DMS79 treated with DMSO at 0.1 percent for 48 hours (cell line): ENCODE results near the gene FRAT1.

Source experiments
- DNase-seq: peaks from one replicate; lab custom pipeline; 2025; lab: John Stamatoyannopoulos, UW

The FRAT1 gene

DNA sequence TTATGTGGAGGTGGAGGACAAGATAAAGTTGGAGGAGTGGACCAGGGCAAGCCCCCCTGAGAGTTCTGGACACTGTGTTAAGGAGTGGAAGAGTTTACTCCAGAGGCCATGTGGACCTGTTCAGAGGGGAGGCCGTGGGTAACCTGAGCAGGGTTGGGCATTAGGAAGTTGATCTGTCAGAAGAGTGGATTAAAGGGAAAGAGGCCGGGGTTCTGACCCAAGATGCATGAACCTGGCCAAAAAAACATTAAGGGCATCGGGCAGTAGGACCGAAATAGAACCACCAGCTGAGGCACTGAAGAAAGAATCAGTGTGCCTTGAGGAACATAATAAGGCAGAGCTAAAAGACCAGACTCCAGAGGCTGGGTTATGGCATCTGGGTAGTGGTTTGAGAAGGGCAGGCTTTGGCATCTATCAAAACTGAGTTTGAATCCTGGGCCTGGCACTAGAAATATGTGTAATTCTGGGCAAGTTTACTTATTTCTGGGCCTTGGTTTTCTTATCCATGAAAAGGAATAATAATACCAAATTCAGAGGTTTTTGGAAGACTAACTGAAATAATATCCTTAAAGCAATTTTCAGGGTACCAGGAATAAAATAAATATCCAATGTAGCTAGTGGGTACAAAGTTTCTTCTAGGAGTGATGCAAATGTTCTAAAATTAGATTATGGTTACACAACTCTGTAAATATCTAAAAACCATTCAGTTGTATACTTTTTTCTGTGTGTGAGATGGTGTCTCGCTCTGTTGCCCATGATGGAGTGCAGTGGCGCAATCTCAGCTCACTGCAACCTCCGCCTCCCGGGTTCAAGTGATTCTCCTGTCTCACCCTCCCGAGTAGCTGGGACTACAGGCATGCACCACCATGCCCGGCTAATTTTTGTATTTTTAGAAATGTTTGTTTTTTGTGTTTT is 10.9 kb upstream of the FRAT1 start:
- no peak for DNase-seq

DNA sequence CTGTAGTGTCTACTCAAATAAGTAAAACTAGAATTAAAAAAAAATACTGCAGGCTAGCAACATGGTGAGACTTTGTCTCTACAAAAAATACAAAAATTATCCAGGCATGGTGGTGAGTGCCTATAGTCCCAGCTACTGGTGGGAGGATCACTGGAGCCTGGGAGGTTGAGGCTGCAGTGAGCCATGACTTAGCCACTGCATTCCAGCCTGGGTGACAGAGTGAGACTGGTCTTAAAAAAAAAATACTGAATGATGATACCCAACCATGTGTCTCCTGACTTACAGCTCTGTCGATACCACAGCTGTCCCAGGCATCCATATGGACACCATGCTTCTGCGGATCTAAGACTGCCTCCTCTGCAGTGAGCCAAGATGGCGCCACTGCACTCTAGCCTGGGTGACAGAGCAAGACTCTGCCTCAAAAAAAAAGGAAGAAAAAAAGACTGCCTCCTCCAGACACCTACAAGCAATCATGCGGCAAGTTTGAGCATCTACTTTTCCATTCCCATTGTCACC is 7.9 kb upstream of the FRAT1 start:
- no peak for DNase-seq

DNA sequence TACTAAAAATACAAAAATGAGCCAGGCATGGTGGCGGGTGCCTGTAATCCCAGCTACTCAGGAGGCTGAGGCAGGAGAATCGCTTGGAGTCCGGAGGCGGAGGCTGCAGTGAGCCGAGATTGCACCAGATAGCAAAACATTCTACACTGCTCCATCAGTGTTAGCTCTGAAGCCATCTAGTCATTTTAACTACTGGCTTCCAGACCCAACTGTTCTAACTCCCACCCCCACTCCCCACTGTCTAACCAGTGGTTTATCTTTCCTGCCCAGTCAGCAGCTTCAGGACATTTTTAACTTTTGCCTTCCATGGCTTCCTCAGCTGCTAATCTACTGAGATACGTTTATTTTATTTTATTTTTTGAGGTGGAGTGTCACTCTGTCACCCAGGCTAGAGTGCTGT is 6.2 kb upstream of the FRAT1 start:
- DNase-seq = no peak

DNA sequence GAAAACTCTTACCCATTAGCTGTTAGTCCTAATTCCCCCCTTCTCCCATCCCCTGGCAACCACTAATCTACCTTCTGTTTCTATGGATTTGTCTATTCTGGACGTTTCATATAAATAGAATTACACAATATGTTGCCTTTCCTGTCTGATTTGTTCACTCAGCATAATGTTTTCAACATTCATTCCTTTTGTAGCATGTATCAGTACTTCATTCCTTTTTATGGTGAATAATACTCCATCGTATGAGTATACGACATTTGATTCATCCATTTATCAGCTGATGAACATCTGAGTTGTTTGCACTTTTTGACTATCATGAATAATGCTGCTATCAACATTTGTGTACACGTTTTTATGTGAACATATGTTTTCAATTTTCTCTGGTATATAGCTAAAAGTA is 4.4 kb upstream of the FRAT1 start:
- DNase-seq = no peak

DNA sequence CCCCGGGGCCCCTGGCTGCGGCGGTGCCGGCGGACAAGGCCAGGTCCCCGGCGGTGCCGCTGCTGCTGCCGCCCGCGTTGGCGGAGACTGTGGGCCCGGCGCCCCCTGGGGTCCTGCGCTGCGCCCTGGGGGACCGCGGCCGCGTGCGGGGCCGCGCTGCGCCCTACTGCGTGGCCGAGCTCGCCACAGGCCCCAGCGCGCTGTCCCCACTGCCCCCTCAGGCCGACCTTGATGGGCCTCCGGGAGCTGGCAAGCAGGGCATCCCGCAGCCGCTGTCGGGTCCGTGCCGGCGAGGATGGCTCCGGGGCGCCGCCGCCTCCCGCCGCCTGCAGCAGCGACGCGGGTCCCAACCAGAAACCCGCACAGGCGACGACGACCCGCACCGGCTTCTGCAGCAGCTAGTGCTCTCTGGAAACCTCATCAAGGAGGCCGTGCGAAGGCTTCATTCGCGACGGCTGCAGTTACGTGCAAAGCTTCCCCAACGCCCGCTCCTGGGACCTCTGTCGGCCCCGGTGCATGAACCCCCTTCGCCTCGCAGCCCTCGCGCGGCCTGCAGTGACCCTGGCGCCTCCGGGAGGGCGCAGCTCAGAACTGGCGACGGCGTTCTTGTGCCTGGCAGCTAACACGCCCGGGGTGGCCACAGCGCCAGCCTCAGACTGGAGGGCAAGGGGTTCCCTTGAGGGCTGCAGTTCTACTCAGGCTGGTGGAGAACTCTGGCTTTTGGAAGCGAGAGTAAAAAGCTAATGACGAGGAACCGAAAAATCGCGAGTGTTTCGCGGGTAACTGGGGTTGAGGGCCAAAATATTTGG is 804 bp downstream of the FRAT1 start:
- DNase-seq = no peak

DNA sequence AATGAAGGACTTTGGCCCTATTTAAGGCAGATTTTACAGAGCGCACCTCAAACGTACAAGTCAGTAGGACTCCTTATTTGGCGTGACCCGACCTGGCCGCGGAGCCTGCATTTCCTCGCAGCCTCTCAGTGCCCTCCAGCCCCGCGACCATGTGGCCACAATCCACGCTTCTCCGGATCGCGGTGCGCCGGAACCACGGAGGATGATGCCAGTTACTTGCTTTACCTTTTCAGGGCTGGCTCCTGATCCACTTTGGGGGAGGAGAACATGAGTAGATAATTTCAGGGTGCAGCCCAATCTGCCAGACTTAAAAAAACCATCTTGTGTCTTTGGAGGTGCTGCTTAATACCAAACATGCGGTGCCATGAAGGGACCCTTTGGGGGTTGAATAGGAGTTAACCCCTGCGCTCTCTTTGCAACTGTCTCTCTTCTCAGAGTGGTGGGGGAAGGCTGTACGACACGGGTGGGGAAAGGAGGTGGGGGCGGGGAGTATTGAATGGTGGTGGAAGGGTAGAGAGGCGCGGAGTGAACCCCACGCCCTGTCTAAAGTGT is 1.5 kb downstream of the FRAT1 start:
- no peak for DNase-seq

DNA sequence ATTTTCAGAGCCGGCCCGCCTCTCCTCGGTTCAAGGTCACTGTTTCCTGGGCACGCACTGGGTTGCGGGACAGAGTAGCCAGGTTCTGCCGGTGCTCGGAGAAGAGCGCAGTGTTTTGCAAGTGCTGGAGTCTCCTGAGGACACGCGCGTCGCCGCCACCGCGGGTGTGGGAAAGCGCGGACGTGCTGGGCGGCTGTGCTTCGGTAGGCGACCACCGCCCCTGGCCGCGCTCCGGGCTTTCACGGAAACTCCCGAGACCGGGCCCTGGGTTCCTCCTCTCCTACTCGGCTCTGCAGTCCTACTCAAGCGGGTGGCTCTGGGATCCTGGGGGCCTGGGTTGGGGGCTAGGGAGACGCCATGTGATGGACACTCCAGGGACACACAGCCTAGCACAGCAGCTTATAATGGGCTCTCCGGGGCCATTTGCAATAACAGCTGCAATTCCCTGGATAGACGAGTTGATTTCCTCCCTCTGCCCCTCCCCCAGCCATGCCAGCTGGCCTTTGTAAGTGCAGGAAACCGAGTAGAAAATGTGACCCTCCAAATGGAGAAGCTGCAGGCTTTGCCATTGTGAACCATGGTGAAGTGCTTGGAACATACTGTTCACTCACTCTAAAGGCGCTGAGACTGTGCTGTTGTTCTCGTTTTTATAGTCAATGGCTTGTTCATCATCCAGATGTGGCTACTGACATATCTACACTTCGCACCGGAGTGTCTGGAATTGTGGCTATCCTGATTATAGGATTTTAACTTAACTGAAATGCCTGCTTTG is 2.1 kb downstream of the FRAT1 start:
- peak; percentile 35 for DNase-seq

DNA sequence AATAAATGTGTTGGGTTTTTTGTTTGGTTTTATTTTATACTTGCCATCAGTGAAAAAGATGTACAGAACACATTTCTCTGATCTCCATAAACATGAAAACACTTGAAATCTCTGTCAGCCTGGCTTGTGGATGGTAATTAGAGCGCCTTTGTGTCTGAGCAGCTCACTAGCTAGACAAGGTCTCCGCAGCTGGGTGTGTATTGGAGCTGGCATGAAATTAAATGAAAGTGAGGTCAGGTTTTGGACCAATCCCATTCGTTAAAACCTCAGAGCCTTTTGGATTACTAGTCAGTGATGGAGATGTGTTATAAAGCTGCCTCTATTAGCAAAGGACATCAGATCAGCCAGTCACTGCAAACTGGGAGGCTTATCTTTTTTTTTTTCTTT is 2.7 kb downstream of the FRAT1 start:
- DNase-seq = peak; percentile 78

DNA sequence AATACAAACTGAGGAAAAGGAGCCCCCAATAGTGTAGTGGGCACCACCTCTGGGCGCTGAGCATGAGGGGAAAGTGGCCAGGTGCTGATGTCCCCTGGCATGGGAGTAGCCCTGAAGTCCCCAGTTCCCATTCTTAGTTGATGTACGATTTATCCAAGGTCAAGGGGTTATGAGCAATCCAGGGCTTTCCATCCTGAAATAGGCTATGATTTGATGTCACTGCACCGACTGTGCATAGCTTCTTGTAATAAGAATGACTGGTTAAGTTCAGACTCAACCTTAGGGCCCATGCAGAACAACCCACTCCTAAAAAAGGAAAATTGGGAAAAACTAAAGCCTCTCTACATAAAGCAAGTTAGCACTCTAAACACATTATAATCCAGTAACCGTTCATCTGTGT is 4.4 kb downstream of the FRAT1 start:
- no peak for DNase-seq

DNA sequence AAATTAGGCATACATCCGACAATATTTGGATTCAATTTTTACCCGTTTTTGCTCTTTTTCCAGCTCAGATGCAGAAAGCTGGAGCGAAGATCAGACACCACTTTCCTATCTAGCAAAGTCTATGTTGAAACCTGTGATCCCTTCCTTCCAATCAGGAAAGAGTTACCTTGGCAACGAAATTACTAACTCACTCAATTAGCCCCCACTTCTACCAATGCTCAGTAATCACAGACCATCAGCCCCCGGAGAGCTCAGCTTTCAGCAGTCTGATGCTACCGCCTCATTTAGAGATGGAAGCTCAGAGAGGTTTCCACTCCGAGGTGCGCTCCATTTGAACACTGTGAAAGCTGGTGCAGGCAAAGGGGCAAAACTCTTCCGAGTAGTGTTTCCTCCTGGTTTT is 6.7 kb downstream of the FRAT1 start:
- DNase-seq = no peak

DNA sequence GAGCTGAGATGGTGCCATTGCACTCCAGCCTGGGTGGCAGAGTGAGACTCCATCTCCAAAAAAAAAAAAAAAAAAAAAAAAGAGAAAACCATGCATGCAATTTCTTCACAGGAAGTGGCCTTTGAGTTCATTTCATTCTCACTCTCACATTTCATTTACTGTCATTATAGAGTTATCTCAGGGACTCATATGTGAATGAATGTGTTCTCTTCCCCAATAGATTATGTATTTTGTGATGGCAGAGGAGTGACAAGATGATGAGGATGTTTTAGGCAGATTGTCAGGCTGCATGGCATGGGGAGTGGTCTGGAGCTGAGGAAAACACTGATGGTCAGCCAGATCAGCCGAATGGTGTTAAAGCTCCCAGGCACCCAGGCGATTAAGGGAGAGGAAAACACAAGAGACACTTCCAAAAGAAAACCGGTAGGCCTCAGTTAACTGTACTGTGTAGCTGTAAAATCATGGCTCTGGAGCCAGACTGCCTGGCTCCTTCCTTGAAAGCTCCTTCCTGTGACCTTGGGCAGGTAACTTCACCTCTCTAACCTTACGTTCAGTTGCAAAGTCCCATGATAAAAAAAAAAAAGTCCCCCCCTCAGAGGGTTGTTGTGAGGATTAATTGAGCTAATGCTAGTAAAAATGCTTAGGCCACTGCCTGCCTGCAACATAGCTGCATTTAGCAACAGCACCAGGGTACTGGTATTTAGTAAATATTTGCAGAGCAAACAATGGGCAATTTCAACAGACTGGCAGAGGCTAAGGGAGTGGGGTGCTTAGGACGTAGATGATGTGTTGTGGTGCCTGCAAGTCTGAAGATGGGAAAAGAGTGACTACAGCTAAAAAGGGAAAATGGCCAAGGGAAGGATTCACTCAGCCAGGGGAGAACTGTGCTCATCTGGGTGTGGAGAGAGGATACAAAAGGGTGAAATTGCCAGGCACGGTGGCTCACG is 8.6 kb downstream of the FRAT1 start:
- DNase-seq = no peak

DNA sequence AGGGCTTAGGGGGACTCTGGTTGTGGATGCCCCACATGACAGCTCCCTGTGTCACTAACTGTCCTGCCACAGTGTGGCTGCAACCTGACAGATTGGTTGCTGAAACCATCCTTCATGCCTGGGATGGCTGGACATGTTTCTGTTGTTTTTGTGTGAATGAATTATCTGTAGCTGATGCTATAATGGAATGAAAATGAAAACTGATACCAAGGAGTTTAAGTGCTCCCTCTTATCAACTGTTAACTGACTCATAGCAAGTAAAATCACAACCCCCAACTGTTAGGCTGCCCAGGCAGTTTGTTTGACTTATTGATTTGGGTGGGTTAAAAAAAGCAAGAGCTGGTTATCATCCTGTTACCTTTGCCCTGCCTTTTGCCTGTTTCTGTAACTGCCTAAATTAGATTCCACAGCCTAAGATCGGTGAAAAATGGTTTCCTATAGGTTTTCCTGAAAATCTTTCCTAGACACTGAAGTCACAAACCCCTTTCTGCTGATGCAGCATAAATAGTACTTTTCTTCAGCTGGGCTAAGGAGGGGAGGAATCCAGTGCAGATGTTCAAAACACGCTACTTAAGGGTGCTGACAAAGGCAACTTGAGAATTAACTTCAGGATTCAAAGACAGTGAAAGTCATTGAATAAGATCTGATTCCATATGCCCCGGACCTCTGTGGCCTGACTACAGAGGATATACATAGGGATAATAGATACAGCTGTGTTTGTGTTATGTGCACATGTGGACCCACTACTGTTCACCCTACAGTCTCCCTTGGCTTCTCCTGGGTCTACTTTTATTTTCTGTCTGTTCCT is 9.8 kb downstream of the FRAT1 start:
- DNase-seq = no peak

DNA sequence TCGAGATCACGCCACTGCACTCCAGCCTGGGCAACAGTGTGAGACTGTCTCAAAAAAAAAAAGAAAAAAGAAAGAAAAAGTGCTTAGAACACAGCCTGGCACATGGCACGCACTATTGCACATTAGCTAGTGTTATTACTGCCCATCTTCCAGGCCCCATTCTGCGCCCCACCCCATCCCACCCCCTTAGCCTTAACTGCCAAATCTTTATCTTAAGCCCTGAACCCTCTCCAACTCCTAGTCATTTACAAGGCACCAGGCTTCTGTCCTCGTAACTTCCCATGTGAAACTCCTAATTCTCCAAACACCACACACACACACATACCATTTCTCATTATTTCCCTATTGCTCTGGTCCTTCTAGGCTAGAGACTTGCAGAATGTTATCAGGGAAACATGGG is 10.7 kb downstream of the FRAT1 start:
- DNase-seq = no peak

DNA sequence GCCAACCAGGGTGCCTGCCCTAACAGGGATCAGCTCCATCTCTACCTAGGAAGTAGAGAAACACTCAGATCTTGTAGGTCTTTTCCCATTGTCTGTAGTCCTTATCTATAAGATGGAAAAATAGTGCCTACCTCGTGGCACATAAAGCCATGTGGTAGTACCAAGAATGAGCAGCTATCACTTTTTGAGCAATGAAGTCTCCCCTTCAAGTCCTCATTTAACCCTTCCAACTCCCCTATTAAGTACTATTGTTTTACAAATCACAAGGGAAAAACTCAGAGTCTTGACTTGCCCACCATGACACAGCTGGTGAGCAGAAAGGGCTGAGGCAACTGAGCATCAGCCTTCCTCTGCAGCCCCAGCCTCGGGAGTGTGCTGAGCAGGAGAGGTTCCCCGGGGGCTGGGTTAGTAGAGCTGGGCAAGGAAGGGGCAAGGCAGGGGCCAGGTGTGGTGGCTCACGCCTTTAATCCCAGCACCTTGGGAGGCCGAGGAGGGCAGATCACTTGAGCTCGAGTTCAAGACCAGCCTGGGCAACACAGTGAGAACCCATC is 12.2 kb downstream of the FRAT1 start:
- DNase-seq = no peak

DNA sequence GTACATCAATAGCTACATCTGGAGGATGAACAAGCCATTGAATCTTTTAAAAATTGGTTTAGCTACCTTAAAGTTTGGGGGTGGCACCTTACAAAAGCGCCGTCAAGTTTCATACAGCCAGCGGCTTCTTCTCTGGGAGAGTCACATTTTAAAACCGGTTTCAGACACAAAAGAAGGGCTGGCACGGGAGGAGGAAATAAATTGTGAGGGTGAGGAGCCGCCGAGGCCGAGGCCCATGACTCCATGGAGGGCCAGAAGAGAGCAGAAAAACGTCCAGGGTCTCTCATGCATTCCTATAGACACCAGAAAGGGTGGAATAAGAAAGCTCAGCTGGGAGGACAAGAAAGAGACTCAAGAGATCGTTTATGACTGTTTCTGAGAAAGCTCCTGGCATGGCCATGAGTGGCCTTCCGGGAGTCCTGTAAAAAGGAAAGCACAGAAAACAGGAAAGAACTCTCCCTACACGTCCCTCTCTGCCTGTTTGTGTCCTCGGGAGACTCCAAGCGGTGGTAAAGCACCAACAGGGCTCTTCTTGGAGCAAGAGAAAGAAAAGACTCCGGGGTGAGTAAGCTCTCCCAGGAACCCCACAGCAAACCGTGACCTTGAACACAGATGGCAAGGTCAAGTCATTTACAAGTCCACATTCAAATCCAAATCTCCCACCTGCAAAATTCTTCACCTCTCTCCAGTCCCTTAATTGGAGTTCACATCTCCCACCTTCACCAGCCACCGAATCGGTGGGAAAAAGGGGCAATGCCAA is 13.7 kb downstream of the FRAT1 start:
- peak; percentile 25 for DNase-seq

DNA sequence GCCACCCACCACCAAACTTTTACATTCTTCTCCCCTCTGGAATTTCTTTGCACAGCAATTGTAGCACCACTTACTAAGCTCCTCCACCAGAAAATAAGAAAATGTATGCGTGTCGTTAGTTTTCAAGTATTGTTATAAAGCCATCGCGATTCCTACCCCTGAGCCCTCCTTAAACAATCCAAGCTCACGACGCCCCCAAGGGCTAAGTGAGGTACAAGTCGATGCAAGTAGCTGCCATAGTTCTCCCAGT is 14.2 kb downstream of the FRAT1 start:
- peak; percentile 23 for DNase-seq

DNA sequence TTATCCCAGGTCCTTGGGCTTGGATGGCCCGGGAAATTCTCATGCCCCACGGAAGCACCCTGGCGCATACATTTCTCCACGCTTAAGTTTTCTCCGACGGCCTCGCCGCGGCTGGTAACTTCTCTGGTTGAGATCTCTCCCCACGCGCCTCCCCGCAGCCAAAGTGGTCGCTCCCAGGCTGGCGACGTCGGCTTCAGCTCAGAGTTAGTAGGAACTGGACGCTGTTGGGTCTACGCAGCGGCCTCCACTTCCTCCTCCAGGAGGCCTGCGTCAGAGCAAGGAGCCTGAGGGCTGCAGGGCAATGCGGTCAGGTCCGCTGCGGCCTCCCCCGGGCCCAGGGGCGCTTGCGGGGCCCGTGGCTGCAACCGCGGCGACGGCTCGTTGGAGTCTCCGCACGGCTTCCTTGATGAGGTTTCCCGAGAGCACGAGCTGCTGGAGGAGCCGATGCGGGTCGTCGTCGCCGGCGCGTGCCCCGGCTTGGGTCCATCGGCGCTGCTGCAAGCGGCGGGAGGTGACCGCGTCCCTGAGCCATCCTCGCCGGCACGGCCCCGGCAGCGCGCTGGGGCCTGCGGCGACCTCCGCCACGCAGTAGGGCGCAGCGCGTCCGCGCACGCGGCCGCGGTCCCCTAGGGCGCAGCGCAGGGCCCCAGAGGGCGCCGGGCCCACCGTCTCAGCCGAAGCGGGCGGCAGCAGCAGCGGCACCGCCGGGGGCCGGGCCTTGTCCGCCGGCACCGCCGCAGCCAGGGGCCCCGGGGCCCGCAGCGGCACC is 14.7 kb downstream of the FRAT1 start:
- no peak for DNase-seq

DNA sequence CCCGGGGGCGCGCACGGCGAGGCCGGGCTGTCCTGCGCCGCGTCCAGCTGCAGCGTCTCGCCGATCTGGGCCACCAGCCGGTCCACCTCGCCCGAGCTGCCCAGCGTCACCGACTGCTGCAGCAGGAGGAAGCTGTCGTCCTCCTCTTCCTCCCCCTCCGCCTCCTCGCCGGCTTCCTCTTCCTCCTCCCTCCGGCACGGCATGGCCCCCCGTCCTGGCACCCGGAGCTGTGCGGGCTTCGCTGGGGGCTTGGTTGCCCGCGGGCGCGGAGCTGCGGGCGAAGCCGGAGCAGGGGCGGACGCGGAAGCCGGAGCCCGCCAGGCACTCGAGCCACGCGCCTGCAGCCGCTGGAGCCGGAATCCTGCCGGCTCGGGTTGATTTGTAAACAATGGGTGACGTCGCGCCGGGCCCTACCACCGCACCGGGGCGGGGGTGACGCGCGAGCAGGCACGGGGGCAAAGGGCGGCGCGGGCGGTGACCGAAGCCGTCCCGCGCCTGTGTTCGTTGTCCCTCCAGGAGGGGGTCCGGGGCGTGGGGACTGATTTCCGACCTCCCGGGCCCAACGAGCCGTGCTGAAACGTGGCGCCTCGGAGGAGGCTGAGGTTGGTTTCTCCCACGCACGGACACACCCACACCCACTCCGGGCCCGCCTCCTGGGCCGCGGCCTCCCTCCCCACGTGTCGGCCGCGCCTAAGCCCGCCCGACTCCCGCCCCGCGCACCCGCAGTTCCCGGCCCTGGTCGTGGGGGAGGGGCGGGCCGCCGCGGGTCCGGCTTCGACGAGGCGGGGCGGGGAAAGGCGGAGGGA is 15.5 kb downstream of the FRAT1 start, which contains the start of gene FRAT2:
TSS of gene FRAT2 (minus strand) at position 360 of the 806 bp plus-strand sequence. CDS start at position 203, 157 bp downstream.
- DNase-seq = peak; percentile 55
